GM23338 (cell line): ENCODE data around the gene AGPAT3. TPM values are rescaled to one million over a fixed set of nuclear protein-coding genes. Genes with fewer than 3 reads are reported as not detected.

Source experiments
- ATAC-seq: fragments of 200-7000 bp; cut with Tn5 transposase; 3 replicates; pipeline ENCODE4 v1.9.1; 2020
- DNase-seq: peaks from one replicate; pipeline ENCODE4 v3.0.0-alpha.2; 2015; ENCODE audit warnings: low spot score
- H2AFZ ChIP-seq: fragments of 200-600 bp; sonication (generic); 2 replicates; pipeline ENCODE4 v1.8.0; 2016; ENCODE audit warnings: antibody characterized with exemption, mild to moderate bottlenecking, moderate library complexity
- H3F3A ChIP-seq: fragments of 200-600 bp; sonication (generic); replicated peaks from 2 replicates; pipeline ENCODE4 v1.8.0; 2017; ENCODE audit warnings: antibody characterized with exemption, mixed run types, low read depth
- H3K27ac ChIP-seq: fragments of 200-600 bp; sonication (generic); 2 replicates; pipeline ENCODE4 v1.6.1; 2016; ENCODE audit warnings: low read depth
- H3K27me3 ChIP-seq: fragments of 200-600 bp; sonication (generic); 2 replicates; pipeline ENCODE4 v1.8.0; 2016; ENCODE audit warnings: mild to moderate bottlenecking, mixed run types, moderate library complexity; ENCODE audit not compliant: insufficient read depth
- H3K36me3 ChIP-seq: fragments of 200-600 bp; sonication (generic); 2 replicates; pipeline ENCODE4 v1.8.0; 2016; ENCODE audit warnings: mild to moderate bottlenecking; ENCODE audit not compliant: insufficient read depth
- H3K4me1 ChIP-seq: fragments of 200-600 bp; sonication (generic); 2 replicates; pipeline ENCODE4 v1.8.0; 2016; ENCODE audit warnings: mild to moderate bottlenecking, moderate library complexity; ENCODE audit not compliant: insufficient read depth
- H3K4me2 ChIP-seq: fragments of 200-600 bp; sonication (generic); 2 replicates; pipeline ENCODE4 v1.7.1; 2017; ENCODE audit warnings: mixed run types
- H3K4me3 ChIP-seq: fragments of 200-600 bp; sonication (generic); 2 replicates; pipeline ENCODE4 v1.6.1; 2016; ENCODE audit warnings: mixed run types
- H3K79me2 ChIP-seq: fragments of 200-600 bp; sonication (generic); replicated peaks from 2 replicates; pipeline ENCODE4 v1.8.0; 2017; ENCODE audit warnings: mild to moderate bottlenecking; ENCODE audit not compliant: insufficient read depth
- H3K9me2 ChIP-seq: fragments of 200-600 bp; sonication (generic); 2 replicates; pipeline ENCODE4 v1.8.0; 2017; ENCODE audit not compliant: insufficient read depth
- H4K20me1 ChIP-seq: fragments of 200-600 bp; sonication (generic); replicated peaks from 2 replicates; pipeline ENCODE4 v1.8.0; 2017; ENCODE audit warnings: mild to moderate bottlenecking; ENCODE audit not compliant: insufficient read depth
- H3K27ac Mint-ChIP-seq: 2 replicates; pipeline ENCODE4 v1.8.0; 2020; ENCODE audit warnings: inconsistent platforms, mild to moderate bottlenecking, moderate library complexity, mixed read lengths
- H3K27me3 Mint-ChIP-seq: 3 replicates; pipeline ENCODE4 v1.8.0; 2022; ENCODE audit warnings: low read depth, mild to moderate bottlenecking, moderate library complexity, mixed read lengths, inconsistent platforms; ENCODE audit not compliant: insufficient read depth, poor library complexity
- H3K36me3 Mint-ChIP-seq: 3 replicates; pipeline ENCODE4 v1.8.0; 2021; ENCODE audit warnings: low read depth, mild to moderate bottlenecking, inconsistent platforms, moderate library complexity, mixed read lengths
- H3K4me1 Mint-ChIP-seq: 3 replicates; pipeline ENCODE4 v1.8.0; 2020; ENCODE audit warnings: mild to moderate bottlenecking, inconsistent platforms, mixed read lengths
- H3K4me3 Mint-ChIP-seq: 3 replicates; pipeline ENCODE4 v1.8.0; 2021; ENCODE audit warnings: moderate library complexity, mild to moderate bottlenecking, inconsistent platforms, mixed read lengths
- H3K9me3 Mint-ChIP-seq: 3 replicates; pipeline ENCODE4 v1.8.0; 2020; ENCODE audit warnings: moderate library complexity, mild to moderate bottlenecking, inconsistent platforms, mixed read lengths
- polyA plus RNA-seq: library from polyadenylated mRNA; unstranded; fragments of >200 nt; fragmentation: Nextera tagmentation; extraction: Ambion mirVana; gene quantifications from 2 replicates; pipeline ENCODE4 v1.2.1, GENCODE V29; 2016
- total RNA-seq: library from RNA; depleted of rRNA; stranded (reverse); fragments of >200 nt; shearing (Covaris generic); gene quantifications from 2 replicates; pipeline ENCODE4 v1.2.3, GENCODE V29; 2014
- TF ChIP-seq, protein P1 (sequence below), 2 experiments: fragments of 200-600 bp in 1 of 2; sonication (generic) in 1 of 2; conservative IDR thresholded peaks; 2 replicates each; pipeline versions ENCODE4 v1.5.1 to v1.6.1; 2016 to 2017; ENCODE audit warnings: antibody characterized with exemption in 2 of 2, low read depth in 2 of 2, mild to moderate bottlenecking in 2 of 2, moderate library complexity in 1 of 2
- TF ChIP-seq, protein P2 (sequence below): fragments of 250-450 bp; sonication (Bioruptor Pico); IDR thresholded peaks from 2 replicates; pipeline ENCODE4 v1.5.0; 2020; ENCODE audit warnings: mild to moderate bottlenecking, moderate library complexity
- TF ChIP-seq, protein P3 (sequence below): IDR thresholded peaks from one replicate; pipeline ENCODE4 v1.6.1; 2018; ENCODE audit warnings: antibody characterized with exemption; ENCODE audit not compliant: unreplicated experiment

Gene AGPAT3
- total and polyA plus RNA-seq, 2 experiments from 2014 or later: 2.1 to 6.1 TPM

DNA sequence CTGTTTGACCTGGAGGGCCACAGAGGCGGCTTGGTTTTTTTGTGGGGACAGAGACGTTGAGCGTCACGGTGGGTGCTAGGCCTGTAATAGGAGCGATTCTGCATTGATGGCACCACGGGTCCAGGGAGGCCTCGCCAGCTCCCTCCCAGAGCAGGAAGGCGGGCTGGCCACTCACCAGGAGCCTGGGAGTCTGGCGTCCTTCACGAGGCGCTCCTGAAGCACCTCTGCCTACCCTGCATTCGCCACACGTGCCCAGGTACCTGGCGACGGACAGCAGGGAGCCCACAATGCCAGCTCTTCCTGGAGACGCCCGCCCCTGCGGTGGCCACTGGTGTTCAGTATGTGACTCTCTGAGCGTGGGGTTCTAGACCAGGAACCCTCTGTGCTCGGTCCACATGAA, 77.2 kb downstream of the AGPAT3 start:
- H4K20me1 ChIP-seq: no peaks in the 10 kb centered on the region
- TF ChIP-seq, protein P1, sequence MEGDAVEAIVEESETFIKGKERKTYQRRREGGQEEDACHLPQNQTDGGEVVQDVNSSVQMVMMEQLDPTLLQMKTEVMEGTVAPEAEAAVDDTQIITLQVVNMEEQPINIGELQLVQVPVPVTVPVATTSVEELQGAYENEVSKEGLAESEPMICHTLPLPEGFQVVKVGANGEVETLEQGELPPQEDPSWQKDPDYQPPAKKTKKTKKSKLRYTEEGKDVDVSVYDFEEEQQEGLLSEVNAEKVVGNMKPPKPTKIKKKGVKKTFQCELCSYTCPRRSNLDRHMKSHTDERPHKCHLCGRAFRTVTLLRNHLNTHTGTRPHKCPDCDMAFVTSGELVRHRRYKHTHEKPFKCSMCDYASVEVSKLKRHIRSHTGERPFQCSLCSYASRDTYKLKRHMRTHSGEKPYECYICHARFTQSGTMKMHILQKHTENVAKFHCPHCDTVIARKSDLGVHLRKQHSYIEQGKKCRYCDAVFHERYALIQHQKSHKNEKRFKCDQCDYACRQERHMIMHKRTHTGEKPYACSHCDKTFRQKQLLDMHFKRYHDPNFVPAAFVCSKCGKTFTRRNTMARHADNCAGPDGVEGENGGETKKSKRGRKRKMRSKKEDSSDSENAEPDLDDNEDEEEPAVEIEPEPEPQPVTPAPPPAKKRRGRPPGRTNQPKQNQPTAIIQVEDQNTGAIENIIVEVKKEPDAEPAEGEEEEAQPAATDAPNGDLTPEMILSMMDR (conservative IDR thresholded peaks at IDR 0.05; ENCODE audit: low read depth in 2 of 2): no peak
- H3K4me1 ChIP-seq: no peaks in the 10 kb centered on the region
- H3K4me2 ChIP-seq: no peak overlapping the region
- no peaks in the 10 kb centered on the region for H3K27me3 ChIP-seq
- no peaks in the 10 kb centered on the region for H3F3A ChIP-seq
- no peak overlapping the region for H3K27ac ChIP-seq
- no peak overlapping the region for H3K4me3 ChIP-seq
- H3K4me1 Mint-ChIP-seq: peaks cover 8% of the 10 kb centered on the region
- H3K36me3 Mint-ChIP-seq: no peaks in the 10 kb centered on the region
- H3K4me3 Mint-ChIP-seq: no peak overlapping the region
- no peak overlapping the region for H3K27ac Mint-ChIP-seq
- no peaks in the 10 kb centered on the region for H3K36me3 ChIP-seq
- no peaks in the 10 kb centered on the region for H3K9me2 ChIP-seq
- no peaks in the 10 kb centered on the region for H3K79me2 ChIP-seq
- H3K9me3 Mint-ChIP-seq: no peaks in the 10 kb centered on the region
- no peak for ATAC-seq
- no peak for DNase-seq
- H2AFZ ChIP-seq: no peak overlapping the region
- peaks cover 15% of the 10 kb centered on the region for H3K27me3 Mint-ChIP-seq

DNA sequence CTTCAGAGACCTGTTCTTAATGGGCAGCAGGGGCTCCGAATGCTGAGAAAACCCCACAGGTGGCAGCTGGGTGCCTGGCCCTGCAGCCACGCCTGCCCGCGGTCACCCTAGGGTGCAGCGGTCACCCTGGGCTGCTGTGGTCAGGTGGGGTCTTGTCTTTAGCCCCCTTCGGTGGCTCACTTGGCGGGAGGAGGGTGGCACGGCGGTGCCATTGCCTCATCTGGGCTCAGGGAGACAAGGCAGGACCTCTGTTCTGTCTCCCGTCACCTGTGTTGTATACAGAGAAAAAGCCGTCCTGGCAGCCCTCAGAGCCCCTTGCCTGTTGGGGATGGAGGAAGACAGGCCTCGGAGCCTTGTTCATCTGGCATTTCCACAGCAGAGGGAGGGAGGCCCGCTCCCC, 77.6 kb downstream of the AGPAT3 start:
- Mint-ChIP-seq H3K27ac (no peak overlapping the region), H3K27me3 (peaks cover 11% of the 10 kb centered on the region), H3K4me3 (no peak overlapping the region), H3K36me3 (no peaks in the 10 kb centered on the region), H3K9me3 (no peaks in the 10 kb centered on the region), H3K4me1 (peaks cover 8% of the 10 kb centered on the region)
- TF ChIP-seq, protein P2, sequence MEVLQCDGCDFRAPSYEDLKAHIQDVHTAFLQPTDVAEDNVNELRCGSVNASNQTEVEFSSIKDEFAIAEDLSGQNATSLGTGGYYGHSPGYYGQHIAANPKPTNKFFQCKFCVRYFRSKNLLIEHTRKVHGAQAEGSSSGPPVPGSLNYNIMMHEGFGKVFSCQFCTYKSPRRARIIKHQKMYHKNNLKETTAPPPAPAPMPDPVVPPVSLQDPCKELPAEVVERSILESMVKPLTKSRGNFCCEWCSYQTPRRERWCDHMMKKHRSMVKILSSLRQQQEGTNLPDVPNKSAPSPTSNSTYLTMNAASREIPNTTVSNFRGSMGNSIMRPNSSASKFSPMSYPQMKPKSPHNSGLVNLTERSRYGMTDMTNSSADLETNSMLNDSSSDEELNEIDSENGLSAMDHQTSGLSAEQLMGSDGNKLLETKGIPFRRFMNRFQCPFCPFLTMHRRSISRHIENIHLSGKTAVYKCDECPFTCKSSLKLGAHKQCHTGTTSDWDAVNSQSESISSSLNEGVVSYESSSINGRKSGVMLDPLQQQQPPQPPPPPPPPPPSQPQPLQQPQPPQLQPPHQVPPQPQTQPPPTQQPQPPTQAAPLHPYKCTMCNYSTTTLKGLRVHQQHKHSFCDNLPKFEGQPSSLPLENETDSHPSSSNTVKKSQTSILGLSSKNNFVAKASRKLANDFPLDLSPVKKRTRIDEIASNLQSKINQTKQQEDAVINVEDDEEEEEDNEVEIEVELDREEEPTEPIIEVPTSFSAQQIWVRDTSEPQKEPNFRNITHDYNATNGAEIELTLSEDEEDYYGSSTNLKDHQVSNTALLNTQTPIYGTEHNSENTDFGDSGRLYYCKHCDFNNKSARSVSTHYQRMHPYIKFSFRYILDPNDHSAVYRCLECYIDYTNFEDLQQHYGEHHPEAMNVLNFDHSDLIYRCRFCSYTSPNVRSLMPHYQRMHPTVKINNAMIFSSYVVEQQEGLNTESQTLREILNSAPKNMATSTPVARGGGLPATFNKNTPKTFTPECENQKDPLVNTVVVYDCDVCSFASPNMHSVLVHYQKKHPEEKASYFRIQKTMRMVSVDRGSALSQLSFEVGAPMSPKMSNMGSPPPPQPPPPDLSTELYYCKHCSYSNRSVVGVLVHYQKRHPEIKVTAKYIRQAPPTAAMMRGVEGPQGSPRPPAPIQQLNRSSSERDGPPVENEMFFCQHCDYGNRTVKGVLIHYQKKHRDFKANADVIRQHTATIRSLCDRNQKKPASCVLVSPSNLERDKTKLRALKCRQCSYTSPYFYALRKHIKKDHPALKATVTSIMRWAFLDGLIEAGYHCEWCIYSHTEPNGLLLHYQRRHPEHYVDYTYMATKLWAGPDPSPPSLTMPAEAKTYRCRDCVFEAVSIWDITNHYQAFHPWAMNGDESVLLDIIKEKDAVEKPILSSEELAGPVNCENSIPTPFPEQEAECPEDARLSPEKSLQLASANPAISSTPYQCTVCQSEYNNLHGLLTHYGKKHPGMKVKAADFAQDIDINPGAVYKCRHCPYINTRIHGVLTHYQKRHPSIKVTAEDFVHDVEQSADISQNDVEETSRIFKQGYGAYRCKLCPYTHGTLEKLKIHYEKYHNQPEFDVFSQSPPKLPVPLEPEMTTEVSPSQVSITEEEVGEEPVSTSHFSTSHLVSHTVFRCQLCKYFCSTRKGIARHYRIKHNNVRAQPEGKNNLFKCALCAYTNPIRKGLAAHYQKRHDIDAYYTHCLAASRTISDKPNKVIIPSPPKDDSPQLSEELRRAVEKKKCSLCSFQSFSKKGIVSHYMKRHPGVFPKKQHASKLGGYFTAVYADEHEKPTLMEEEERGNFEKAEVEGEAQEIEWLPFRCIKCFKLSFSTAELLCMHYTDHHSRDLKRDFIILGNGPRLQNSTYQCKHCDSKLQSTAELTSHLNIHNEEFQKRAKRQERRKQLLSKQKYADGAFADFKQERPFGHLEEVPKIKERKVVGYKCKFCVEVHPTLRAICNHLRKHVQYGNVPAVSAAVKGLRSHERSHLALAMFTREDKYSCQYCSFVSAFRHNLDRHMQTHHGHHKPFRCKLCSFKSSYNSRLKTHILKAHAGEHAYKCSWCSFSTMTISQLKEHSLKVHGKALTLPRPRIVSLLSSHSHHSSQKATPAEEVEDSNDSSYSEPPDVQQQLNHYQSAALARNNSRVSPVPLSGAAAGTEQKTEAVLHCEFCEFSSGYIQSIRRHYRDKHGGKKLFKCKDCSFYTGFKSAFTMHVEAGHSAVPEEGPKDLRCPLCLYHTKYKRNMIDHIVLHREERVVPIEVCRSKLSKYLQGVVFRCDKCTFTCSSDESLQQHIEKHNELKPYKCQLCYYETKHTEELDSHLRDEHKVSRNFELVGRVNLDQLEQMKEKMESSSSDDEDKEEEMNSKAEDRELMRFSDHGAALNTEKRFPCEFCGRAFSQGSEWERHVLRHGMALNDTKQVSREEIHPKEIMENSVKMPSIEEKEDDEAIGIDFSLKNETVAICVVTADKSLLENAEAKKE: no peak
- TF ChIP-seq, protein P3, sequence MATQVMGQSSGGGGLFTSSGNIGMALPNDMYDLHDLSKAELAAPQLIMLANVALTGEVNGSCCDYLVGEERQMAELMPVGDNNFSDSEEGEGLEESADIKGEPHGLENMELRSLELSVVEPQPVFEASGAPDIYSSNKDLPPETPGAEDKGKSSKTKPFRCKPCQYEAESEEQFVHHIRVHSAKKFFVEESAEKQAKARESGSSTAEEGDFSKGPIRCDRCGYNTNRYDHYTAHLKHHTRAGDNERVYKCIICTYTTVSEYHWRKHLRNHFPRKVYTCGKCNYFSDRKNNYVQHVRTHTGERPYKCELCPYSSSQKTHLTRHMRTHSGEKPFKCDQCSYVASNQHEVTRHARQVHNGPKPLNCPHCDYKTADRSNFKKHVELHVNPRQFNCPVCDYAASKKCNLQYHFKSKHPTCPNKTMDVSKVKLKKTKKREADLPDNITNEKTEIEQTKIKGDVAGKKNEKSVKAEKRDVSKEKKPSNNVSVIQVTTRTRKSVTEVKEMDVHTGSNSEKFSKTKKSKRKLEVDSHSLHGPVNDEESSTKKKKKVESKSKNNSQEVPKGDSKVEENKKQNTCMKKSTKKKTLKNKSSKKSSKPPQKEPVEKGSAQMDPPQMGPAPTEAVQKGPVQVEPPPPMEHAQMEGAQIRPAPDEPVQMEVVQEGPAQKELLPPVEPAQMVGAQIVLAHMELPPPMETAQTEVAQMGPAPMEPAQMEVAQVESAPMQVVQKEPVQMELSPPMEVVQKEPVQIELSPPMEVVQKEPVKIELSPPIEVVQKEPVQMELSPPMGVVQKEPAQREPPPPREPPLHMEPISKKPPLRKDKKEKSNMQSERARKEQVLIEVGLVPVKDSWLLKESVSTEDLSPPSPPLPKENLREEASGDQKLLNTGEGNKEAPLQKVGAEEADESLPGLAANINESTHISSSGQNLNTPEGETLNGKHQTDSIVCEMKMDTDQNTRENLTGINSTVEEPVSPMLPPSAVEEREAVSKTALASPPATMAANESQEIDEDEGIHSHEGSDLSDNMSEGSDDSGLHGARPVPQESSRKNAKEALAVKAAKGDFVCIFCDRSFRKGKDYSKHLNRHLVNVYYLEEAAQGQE: no peak
- Histone ChIP-seq H2AFZ (no peak overlapping the region), H3K4me3 (no peak overlapping the region), H3K27me3 (no peaks in the 10 kb centered on the region), H3K9me2 (no peaks in the 10 kb centered on the region), H3K27ac (no peak overlapping the region), H3K4me2 (no peak overlapping the region), H3K4me1 (no peaks in the 10 kb centered on the region), H3F3A (no peaks in the 10 kb centered on the region), H4K20me1 (no peaks in the 10 kb centered on the region), H3K79me2 (no peaks in the 10 kb centered on the region), H3K36me3 (no peaks in the 10 kb centered on the region)
- no peak for ATAC-seq
- no peak for DNase-seq
